HG02588 (cell line): ENCODE results near the gene SPTBN4.
"Not testable (repeated sequence)": the region's sequence is repeated elsewhere in the genome, so short reads cannot be mapped to it uniquely, and the experiment has no call there.

ENCODE experiments used
- ATAC-seq: cut with Tn5 transposase; IDR thresholded peaks from one replicate; pipeline ENCODE4 v1.9.1; 2021; ENCODE audit warnings: mild to moderate bottlenecking, moderate library complexity; ENCODE audit not compliant: unreplicated experiment

The SPTBN4 gene

GRCh38 chr19:40502647-40503319 lies 36.0 kb downstream of the SPTBN4 start:
- ATAC-seq: no peak

- ATAC-seq: no peak
Observed at GRCh38 chr19:40503320-40503695, 36.5 kb downstream of the SPTBN4 start.

GRCh38 chr19:40506099-40506498 lies 39.3 kb downstream of the SPTBN4 start:
- no peak for ATAC-seq

DNA sequence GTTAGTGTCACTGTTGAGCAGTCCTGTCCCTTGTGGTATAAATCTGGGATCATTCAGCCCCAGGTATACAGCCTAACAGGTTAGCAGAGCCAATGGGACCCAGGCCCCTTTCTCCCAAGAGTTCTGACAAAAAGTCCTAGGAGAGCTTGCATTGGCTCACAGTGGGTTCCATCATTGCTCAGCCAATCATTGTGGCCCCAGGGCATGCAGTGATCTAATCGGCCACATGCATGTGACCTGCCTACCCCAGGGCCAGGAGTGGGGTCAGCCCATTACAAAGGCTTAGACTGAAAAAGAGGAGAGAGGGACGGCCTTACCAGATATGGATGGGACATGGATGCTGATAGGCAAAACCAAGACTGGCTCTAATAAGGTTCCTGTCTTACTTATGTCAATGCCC lies 41.1 kb downstream of the SPTBN4 start:
- no peak for ATAC-seq

- ATAC-seq: no peak
Observed at GRCh38 chr19:40508739-40509260, 42.0 kb downstream of the SPTBN4 start.

GRCh38 chr19:40510526-40511115 lies 43.8 kb downstream of the SPTBN4 start:
- ATAC-seq: no peak

DNA sequence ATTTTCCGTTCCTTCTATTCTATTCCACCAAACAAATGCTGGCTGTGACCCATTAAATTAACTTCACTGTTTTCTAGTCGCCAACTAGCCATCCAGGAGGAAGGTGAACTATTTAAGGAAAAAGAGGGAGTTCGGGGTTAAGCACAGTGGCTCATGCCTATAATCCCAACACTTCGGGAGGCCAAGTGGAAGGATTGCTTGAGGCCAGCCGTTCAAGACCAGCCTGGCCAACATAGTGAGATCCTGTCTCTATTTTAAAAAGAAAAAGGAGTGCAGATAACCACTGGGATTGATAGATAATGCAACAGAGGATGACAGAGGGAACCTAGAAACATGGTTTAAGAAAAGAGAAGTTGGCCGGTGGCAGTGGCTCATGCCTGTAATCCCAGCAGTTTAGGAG lies 44.7 kb downstream of the SPTBN4 start:
- ATAC-seq: no peak

GRCh38 chr19:40512110-40512472 lies 45.3 kb downstream of the SPTBN4 start:
- no peak for ATAC-seq

DNA sequence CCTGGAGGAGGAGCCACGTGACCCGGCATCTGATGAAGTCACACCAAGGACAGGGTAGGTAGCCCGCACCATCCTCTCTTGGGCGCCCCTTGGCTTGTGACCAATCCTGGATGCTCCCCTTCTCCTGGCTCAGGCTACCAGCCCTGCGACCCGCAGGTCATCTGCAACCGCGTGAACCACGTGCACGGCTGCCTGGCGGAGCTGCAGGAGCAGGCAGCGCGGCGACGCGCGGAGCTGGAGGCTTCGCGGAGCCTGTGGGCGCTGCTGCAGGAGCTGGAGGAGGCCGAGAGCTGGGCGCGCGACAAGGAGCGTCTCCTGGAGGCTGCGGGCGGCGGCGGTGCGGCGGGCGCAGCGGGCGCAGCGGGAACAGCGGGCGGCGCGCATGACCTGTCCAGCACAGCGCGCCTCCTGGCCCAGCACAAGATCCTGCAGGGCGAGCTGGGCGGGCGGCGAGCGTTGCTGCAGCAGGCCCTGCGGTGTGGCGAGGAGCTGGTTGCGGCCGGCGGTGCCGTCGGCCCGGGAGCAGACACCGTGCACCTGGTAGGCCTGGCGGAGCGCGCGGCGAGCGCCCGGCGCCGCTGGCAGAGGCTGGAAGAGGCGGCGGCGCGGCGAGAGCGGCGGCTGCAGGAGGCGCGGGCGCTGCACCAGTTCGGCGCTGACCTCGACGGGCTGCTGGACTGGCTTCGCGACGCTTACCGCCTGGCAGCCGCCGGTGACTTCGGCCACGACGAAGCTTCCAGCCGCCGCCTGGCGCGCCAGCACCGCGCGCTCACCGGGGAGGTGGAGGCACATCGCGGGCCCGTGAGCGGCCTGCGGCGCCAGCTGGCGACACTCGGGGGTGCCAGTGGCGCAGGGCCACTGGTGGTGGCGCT lies 45.9 kb downstream of the SPTBN4 start:
- no peak for ATAC-seq

DNA sequence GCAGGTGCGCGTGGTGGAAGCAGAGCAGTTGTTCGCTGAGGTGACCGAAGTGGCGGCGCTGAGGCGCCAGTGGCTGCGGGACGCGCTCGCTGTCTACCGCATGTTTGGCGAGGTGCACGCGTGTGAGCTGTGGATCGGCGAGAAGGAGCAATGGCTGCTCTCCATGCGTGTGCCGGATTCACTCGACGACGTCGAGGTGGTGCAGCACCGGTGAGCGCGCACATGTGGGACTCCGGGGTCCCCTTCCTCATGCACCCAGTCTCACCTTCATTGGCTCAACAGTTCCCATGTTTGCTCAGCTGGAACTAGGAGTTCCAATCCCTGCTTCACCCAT lies 46.5 kb downstream of the SPTBN4 start:
- no peak for ATAC-seq

DNA sequence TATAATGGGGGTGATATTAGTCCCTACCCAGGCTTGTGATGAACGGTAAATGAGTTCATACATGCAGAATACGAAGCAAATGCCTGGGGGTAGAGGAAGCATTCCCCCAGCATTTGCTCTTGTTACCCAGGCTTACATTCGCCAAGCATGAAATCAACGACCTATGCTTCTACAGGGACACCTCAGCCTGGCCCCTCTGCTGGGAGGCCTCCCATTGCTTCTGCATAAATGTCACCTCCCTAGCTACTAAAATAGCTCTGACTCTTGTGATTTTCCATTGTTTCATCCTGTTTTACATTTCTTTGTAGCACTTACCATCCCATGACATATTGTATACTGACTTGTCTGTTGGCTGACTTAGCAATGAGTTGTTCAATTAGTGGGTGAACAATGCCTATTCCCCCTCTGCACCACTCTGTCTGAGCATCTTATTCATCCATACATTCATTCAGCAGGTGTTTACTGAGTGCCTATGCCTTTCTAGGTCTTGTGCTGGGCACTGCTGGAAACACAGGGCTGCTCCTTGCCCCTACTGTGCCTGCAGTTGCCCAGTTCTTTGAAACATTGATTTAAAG lies 47.0 kb downstream of the SPTBN4 start:
- ATAC-seq: no peak

- ATAC-seq: no peak
Observed at GRCh38 chr19:40517248-40517647, 50.4 kb downstream of the SPTBN4 start.

DNA sequence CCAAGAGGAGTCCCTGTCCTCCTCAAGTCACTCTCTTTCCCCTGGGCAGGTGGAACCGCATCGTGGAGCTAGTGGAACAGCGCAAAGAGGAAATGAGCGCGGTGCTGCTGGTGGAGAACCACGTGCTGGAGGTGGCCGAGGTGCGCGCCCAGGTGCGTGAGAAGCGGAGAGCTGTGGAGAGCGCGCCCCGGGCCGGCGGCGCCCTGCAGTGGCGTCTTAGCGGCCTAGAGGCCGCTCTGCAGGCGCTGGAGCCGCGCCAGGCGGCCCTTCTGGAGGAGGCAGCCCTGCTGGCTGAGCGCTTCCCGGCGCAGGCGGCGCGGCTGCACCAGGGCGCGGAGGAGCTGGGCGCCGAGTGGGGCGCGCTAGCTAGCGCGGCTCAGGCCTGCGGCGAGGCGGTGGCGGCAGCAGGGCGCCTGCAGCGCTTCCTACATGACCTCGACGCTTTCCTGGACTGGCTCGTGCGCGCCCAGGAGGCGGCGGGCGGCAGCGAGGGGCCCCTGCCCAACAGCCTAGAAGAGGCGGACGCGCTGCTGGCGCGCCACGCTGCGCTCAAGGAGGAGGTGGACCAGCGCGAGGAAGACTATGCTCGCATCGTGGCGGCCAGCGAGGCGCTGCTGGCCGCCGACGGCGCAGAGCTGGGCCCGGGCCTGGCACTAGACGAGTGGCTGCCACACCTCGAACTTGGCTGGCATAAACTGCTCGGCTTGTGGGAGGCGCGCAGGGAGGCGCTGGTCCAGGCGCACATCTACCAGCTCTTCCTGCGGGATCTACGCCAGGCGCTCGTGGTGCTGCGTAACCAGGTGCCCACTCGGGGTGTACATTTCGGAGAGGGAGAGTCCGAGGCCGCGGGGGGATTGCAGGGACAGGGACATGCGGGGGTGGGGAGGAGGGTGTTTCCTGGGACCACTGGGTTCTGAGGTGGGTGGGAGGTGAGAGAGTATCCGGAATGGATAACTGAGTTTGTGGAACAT lies 52.8 kb downstream of the SPTBN4 start:
- ATAC-seq: no peak

DNA sequence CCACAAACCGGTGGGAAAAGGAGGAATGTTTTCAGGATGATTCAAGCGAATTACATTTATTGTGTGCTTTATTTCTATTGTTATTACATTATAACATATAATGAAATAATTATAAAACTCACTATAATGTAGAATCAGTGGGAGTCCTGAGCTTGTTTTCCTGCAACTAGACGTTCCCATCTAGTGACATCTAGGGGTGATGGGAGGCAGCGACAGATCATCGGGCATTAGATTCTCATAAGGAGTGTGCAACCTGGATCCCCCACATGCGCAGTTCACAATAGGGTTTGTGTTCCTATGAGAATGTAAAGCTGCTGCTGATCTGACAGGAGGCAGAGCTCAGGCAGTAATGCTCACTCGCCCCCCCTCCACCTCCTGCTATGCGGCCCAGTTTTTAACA lies 54.5 kb downstream of the SPTBN4 start:
- no peak for ATAC-seq

DNA sequence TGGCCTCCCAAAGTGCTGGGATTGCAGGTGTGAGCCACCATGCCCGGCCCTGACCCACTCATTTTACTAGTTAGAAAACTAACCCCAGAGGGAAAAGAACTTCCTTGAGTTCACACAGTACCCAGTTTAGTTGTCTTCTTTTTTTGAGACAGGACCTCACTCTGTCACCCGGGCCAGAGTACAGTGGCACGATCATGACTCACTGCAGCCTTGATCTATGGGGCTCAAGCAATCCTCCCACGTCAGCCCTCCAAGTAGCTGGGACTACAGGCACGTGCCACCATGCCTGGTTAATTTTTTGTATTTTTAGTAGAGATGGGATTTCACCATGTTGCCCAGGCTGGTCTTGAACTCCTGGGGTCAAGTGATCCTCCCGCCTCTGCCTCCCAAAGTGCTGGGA lies 55.1 kb downstream of the SPTBN4 start:
- ATAC-seq: not testable (repeated sequence)

DNA sequence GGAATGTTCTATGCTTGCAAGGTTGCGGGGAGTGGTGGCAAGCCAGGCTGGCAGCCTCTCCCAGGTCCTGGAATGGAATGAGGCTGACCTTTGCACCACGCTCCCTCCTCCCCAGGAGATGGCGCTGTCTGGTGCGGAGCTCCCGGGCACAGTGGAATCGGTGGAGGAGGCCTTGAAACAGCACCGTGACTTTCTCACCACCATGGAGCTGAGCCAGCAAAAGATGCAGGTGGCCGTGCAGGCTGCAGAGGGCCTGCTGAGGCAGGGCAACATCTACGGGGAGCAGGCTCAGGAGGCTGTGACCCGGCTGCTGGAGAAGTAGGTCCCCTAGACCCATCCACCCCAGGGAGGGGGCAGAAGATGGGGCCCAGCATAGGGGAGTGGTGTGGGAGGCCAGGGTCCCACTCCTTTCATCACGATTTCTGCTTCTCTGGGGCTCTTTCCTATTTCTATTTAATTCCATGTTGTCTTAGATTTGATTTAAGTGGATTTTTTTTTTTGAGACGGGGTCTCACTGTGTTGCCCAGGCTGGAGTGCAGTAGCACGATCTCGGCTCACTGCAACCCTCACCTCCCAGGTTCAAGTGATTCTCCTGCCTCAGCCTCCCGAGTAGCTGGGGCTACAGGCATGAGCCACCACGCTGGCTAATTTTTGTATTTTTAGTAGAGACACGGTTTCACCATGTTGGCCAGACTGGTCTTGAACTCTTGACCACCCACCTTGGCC lies 56.7 kb downstream of the SPTBN4 start:
- ATAC-seq: no peak

GRCh38 chr19:40524133-40524549 lies 57.3 kb downstream of the SPTBN4 start:
- ATAC-seq: no peak

GRCh38 chr19:40524655-40525054 lies 57.9 kb downstream of the SPTBN4 start:
- no peak for ATAC-seq

- no peak for ATAC-seq
Observed at GRCh38 chr19:40525234-40526051, 58.6 kb downstream of the SPTBN4 start.
